NCI-H146 treated with DMSO at 0.1 percent for 48 hours (cell line): Measurements from ENCODE around the gene DNAJC30.
"Not testable (repeated sequence)": the region's sequence is repeated elsewhere in the genome, so short reads cannot be mapped to it uniquely, and the experiment has no call there.

Experiments
- DNase-seq: peaks from one replicate; lab custom pipeline; 2025; ENCODE audit not compliant: unreplicated experiment; lab: John Stamatoyannopoulos, UW

Gene DNAJC30

DNA sequence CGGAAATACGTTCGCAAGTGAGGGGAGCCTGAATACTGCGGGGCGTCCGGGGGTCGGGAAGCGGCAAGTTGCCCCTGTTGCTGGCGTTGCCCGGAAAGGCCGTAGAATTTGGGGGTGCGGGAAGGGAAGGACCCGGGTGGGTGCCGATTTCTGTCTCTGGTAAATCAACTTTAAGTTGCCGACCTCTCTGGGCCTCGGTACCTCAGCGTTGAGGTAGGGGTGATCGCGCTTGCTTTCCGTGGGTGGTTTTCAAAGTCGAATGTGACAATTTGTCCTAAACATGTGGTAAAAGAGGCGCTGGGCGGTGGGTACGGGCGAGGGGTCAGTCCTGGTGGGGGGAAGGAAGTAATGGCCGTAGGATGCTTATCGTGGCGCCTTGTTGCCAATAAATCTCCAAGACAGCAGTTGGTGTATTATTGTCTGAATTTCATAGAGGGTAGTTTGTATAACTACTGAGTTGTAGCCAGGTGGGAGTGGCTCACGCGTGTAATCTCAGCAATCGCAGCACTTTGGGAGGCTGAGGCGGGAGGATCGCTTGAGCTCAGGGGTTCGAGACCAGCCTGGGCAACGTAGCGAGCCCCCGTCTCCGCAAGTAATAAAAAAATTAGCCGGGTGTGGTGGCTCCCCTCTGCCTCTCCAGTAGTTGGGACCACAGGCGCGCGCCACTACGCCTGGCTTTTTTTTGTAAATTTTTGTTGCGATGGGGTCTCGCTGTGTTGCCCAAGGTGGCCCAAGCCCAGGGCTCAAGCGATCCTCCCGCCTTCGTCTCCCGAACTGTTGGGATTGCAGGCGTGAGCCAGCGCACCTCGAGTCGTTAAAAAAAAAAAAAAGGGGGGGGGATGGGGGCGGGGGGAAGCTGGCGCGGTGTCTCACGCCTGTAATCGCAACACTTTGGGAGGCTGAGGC lies 788 bp upstream of the DNAJC30 start:
- no peak for DNase-seq

DNA sequence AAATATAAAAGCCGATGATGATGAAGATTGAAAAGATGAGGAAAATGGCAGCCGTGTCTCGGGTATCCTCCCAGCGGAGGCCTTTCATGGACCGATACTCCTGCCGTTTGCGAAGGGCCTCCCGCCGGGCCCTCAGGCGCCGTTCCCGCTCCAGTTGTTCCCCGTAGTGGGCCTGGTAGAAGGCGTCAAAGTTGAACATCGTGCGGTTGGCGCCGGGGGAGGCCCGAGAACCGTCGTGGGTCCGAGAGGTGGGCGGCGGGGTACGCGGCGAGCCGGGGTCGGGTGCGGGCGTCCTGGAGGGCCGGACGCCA lies 553 bp downstream of the DNAJC30 start:
- no peak for DNase-seq

DNA sequence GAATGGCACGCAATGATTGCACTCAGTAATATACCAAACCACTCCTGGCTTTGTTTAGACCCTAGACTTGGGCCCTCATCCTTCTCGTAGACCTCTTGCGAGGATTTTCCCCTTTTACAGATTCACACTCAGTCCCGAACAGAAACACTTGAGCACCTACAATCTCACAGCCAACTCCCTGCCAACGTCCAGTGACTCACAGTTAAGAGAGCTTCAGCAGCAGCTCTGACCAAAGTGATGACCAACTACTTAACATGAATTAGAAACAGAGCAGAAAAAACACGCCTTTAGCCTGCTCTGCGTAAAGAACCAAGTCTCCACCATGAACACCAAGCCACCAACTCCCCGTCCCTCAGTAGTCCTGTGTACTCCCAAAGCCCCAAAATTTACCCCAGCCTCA lies 2.2 kb downstream of the DNAJC30 start:
- no peak for DNase-seq

DNA sequence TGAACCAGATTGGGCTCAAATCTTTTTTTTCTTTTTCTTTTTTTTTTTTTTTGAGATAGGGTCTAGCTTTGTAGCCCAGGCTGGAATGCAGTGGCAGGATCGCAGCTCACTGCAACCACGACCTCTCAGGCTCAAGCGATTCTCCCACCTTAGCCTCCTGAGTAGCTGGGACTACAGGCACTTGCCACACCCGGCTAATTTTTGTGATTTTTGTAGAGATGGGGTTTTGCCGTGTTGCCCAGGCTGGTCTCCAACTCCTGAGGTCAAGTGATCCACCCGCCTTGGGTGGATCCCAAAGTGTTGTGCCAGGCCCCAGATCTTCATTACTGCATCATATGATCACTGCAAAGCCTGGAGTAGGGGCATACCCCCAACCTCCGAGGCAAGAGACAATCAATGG lies 2.8 kb downstream of the DNAJC30 start:
- DNase-seq = no peak

DNA sequence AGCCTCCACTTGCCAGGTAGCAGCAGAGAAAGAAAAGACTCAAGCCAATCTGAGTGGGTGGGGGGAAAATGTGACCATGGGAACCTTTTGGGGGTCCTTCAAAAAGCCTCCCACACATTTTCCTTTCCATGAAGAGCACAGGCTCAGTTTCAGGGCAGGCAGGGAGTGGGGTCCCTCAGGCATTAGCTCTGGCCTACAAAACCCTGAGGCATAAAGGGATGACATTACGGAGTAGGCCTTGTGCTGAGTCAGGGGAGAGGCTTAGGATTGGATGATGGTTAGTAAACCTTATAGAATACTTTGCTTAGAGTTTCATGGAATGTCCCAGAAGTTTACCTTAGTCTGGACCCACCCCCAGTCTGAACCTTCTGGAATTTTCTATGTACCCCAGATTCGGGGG lies 3.5 kb downstream of the DNAJC30 start:
- no peak for DNase-seq

DNA sequence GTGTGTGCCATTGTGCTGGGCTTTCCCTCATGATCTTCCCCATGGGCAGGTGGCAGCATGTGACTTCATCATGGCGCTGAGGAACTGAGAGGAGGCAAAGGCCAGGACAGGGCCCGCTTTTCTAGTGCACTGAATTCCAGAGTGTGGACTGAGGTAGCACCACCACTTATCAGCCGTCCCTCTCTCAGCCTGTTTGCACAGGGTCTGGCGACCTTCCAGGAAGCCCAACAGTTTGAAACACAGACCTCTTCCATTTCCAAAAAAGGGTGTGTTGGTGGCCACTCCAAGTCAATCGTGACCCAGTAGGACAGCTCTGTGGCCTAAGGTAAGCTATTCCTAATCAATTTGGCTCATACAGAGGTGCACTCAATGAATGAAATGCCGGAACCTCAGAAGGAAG lies 4.4 kb downstream of the DNAJC30 start:
- DNase-seq = no peak

DNA sequence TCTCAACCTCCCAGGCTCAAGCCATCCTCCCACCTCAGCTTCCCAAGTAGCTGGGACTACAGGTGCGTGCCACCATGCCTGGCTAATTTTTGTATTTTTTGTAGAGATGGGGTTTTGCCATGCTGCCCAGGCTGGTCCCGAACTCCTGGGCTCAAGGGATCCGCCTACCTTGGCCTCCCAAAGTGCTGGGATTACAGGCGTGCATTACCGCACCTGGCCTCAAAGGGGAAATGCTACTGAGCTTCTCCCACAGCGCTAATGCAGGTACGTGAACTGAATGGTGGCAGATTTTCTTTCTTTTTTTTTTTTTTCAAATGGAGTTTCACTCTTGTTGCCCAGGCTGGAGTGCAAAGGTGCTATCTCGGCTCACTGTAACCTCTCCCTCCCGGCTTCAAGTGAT lies 7.2 kb downstream of the DNAJC30 start:
- DNase-seq = not testable (repeated sequence)

DNA sequence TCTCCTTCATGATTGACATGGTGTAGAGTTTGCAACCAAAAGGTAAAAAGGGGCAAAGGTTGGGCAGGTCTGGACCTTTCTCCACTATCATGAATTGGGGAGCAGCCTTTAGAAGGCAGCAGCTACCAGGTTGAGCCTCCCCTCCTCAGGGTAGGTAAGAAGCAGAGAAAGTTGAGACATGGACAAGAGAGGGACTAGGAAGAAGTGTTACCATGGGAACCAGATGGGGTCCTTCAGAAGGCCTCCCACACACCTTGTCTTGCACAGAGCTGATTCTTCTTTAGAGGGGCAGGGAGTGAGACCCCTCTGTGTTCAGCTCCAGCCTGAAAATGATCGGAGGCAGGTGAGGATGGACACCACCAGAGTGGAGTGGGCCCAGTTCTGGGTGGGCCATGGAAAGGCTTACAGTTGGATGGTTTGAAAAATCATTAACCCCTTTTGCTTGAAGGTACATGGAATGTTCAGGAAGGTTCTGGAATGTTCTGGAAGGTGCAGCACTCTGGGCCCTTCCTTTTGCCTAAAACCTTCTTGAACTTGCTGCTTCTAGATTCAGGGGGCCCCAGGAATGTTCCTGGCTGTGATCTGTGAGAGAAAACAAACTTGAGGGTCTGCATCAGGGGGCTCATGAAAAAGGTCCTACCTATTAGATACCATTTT lies 8.7 kb downstream of the DNAJC30 start:
- DNase-seq = no peak

DNA sequence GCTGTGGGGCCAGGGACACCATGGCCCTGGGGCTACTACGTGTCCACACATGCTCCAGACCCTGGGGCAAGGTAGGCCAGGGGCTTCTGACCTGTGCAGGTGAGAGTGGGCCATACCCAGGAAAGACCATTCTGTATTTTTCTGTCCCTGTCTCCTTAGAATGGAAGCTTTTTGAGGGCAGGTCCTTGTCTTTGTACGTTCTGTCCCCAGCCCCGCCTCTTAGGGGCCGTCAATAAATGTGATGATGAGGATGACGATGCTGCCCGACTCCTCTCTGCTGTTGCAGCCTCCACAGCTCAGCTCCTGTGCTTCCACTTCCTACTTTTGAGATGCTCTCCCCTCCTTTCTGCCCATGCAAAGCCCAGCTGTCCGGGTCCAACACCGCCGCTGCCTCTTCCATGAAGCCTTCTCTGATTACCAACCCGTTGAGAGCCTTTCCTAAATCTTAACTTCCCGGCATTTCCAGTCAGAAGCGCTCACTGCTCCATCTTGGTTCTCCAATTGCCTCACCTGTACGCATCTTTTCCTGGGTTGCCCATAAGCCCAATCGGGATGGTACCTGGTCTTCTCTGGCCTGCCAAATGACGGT lies 11.3 kb downstream of the DNAJC30 start:
- DNase-seq = no peak

DNA sequence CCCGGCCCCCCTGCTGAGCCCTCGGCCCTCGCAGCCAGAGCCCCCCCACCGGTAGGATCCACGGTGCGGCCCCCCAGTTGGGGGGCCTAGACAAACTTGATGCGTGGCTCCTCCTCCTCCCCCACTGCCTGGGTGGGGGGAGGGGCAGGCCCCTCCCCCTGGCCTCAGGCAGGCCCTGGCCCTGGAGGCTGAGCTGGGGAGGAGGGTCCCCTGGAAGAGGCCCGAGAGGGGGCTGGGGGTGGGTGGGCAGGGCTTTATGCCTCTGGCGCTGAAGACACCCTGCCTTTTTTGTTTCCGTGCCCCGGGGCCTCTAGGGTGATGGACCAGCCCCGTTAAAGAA lies 12.0 kb downstream of the DNAJC30 start:
- no peak for DNase-seq

DNA sequence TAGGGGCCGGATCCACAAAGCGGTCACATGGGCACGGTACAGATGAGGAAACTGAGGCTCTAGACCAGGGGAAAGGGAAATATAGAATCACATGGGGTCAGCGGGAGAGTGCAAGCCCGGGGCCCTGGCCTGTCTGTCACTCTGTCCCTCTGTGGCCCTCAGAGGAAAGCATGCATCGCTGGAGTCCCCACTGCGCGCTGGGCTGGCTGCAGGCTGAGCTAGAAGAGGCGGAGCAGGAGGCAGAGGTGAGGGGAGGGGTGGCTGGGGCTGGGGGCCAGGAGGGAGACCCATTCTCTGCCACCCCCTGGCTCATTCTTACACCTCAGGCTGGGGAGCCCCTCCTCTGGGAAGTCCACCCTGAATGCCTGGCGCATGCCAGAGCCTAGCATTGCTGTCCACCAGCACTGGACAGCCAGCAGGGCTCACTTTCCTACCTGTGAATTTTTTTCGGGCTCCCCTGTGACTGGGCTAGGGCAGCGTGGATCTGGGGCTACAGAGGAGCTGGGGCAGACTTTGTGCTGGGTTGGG lies 13.3 kb downstream of the DNAJC30 start:
- DNase-seq = no peak

DNA sequence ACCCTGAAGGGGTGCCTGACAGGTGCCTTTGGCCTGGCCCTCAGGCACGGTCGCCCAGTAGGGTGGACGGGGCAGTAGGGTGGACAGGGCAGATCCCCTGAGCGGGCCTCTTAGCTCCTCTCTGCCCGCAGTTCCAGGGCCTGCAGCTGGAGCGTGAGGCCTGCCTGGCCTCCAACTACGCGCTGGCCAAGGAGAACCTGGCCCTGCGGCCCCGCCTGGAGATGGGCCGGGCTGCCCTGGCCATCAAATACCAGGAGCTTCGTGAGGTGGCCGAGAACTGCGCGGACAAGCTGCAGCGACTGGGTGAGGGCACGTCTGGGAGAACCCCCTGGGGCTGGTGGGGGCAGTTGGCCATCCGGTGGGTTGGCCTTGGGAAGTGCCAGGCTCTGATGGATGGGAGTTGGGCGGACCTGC lies 14.0 kb downstream of the DNAJC30 start:
- DNase-seq = no peak

DNA sequence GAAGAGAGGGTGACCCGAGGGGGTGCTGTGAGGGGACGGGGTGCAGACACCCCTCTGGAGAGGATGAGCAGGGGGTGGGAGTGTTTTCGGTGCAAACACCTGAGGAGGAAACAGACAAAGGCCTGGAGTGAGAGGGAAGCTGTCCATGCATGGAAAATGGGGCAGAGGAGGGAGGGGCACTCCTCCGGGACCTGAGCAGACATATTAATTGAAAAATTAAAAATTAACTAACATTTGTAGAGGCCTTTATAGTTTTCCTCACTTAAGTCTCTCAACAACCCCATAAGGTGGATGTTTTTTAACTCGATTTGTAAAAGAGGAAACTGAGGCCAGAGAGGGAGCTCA lies 14.4 kb downstream of the DNAJC30 start:
- no peak for DNase-seq

DNA sequence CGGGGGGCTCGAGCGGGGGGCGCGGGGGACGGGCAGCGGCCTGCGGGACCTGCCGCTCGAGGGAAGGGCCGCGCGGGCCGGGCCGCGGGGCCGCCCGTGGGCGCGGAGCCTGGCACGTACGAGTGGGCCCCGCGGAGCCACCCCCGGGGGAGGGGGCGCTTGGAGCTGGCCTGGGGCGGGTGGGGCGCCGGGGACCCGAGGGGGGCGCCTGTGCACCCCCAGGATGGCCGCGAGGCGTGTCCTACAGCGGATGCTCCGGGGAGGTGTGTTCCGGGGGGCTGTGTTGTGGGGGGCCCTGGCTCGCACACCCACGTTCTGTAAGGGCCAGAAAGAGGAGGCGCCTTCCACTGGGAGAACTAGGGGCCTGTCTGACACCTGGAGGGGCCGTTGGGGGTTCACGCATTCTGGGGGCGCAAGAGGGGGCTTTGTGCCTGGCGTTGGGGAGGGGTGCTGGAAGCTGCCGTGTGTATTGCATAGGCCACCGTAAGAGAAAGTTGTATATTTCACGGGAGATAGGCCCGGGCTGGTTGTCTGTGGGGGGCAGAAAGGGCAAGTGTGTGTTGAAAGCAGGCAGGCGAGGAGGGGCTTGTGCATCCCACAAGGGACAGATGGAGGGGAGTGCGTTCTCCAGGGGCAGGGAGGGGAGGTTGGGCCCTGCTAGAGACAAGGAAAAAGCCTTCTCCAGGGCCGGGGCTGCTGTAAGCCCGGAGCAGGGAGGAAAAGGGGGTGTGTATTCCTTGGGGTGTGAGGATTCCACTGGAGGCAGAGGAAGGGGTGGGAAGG lies 15.0 kb downstream of the DNAJC30 start:
- DNase-seq = no peak

DNA sequence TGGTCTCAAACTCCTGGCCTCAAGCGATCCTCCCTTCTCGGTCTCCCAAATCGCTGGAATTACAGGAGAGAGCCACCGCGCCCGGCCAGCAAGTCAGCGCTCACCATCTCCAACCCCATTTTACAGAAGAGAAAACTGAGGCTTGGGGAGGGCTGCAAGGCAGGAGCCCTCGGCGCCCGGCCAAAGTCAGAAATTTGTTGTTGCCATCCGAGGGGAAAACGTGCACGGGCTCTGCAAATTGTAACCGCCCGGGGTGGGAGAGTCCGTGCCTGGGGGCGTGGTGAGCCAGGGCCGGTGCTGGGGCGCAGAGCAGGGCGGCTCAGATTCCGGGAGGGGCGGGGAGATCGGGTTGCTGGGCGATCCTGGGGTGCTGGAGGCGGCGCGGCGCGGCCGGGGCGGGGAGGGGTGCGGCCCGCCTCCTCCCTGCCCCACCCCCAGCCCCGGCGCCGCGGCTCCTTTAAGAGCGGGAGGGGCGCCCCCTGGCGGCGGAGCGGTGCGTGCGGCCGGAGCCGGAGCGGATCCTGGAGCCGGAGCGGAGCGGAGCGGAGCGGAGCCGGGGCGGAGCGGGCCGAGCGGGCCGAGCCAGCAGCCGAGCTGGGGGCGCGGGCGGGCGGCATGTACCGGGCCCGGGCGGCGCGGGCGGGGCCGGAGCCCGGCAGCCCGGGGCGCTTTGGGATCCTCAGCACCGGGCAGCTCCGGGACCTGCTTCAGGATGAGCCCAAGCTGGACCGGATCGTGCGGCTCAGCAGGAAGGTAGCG lies 15.7 kb downstream of the DNAJC30 start, which contains the start of gene VPS37D:
Gene VPS37D, plus strand, starts transcription at position 488 of the 759 bp plus-strand sequence. Its CDS starts 128 bp downstream, at position 616.
- DNase-seq = peak; percentile 64

DNA sequence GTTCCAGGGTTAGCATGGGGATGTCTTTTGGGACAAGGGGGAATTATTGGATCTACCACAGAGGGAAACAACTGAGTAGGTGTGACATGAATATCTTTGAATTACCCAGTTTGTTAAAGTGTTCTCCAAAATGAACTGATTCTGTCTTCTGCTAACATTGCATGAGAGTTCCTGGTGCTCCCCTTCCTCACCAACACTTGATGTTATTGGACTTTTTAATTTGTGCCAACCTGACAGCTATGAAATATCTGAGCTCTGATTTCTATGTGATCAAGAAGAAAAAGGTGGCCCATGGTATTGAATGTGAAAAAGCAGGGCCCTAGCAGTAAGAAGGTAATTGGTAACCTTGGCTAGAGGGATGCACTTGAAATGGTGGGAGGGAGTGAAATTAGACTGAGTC lies 20.2 kb downstream of the DNAJC30 start:
- DNase-seq = no peak

DNA sequence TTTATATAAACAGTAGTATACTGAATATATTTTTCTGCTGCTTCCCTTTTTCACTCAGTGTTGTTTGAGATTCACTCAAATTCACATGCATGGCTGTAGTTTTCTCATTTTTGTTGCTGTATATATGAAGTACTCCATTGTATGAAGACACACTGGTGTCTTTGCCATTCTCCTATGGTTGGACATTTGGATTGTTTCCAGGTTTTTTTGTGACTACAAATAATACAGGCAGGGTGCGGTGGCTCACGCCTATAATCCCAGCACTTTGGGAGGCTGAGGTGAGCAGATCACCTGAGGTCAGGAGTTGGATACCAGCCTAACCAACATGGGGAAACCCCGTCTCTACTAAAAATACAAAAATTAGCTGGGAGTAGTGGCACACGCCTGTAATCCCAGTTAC lies 22.7 kb downstream of the DNAJC30 start:
- DNase-seq = peak; percentile 5

DNA sequence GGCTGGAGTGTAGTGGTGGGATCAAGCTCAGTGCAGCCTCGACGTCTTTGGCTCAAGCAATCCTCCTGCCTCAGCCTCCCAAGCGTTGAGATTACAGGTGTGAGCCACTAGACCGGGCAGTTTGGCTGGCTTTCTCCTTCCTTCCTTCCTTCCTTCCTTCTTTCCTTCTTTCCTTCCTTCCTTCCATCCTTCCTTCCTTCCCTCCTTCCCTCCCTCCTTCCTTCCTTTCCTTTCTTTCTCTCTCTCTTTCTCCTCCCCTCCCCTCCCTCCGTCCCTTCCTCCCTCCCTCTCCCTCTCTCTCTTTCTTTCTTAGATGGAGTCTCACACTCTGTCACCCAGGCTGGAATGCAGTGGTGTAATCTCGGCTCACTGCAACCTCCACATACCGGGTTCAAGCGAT lies 23.3 kb downstream of the DNAJC30 start:
- no peak for DNase-seq

DNA sequence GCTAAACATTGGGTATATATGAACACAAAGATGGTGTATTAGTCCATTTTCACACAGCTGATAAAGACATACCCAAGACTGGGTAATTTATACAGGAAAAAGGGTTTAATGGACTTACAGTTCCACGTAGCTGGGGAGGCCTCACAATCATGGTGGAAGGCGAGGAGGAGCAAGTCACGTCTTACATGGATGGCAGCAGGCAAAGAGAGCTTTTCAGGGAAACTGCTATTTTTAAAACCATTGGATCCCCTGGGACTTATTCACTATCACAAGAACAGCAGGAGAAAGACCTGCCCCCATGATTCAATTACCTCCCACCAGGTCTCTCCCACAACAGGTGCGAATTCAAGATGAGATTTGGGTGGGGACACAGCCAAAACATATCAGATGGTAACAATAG lies 27.9 kb downstream of the DNAJC30 start:
- DNase-seq = not testable (repeated sequence)

DNA sequence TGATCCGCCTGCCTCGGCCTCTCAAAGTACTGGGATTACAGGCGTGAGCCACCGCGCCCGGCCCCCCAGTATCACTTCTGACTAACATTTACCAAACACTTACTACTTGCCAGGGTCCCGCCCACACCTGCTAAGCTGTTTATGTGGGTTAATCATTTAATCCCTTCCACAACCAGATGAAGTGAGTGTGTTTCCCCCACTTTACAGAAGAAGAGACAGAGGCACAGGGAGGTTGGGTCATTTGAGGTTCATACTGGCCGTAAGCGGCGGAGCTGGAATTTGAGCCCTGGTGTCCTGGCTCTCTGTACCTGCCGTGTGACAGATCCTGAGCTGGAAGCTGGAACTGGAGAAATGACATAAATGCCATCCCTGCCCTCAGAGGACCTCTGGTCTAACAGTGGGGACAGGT lies 30.7 kb downstream of the DNAJC30 start:
- no peak for DNase-seq

DNA sequence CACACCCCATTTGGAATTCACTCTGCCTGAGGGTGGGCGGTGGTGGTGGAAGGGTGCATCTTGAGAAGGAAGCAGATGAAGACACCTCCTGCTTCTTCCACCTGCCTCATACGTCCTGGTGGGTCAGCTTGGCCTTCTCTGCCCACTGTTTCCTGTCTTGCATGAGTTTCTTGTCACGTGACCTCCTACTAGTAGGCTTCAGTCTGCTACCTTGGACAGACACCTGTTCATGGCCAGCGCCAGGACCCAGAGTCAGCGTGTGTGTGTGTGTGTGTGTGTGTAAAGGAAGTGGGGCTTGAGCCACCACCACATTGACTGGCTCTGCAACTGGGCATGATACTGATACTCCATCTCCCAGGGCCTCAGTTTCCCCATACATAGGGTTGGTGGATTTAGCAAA lies 32.7 kb downstream of the DNAJC30 start:
- no peak for DNase-seq
